ENCODE results near the gene PIK3R2. TPM values are rescaled to one million over a fixed set of nuclear protein-coding genes. Genes with fewer than 3 reads are reported as not detected.

PIK3R2 gene
- total RNA-seq, 1 experiment from 2014 or later = 42.8 TPM

- no peaks in the 10 kb centered on the region for H3K79me1 ChIP-seq (ENCODE audit: insufficient read depth, low read depth, low read length, poor library complexity, severe bottlenecking)
- whole genome bisulfite sequencing (ENCODE audit: extremely low coverage, insufficient read length, low lambda C conversion rate) = no CpG with 5 or more reads among the region's 5 CpGs
Observed at GRCh38 chr19:18179957-18180356, 27.0 kb downstream of the PIK3R2 start.

More at GRCh38 chr19:18179957-18180356, 27.0 kb downstream of the PIK3R2 start:
- Histone ChIP-seq H2AK5ac (ENCODE audit: insufficient read length, low read length) (no peak overlapping the region), H3K27me3 (ENCODE audit: insufficient read depth, low read length) (no peaks in the 10 kb centered on the region), H3K56ac (ENCODE audit: insufficient read length, low read depth, low read length) (no peak overlapping the region), H3K23me2 (ENCODE audit: insufficient read length, low read depth, low read length, poor library complexity, severe bottlenecking) (no peaks in the 10 kb centered on the region), H2BK120ac (ENCODE audit: low read depth, low read length, poor library complexity, severe bottlenecking) (no peak overlapping the region), H3K18ac (ENCODE audit: insufficient read length, low read depth, low read length) (no peak overlapping the region), H3T11ph (ENCODE audit: low read length) (no peak overlapping the region), H4K8ac (replicated peaks; ENCODE audit: insufficient read length, low read depth, low read length) (no peak overlapping the region), H3K4me1 (ENCODE audit: insufficient read depth, low read length) (no peaks in the 10 kb centered on the region; the same call in 1 of the 2 replicates), H3K9ac (ENCODE audit: extremely low read depth, insufficient read length, low read length) (no peak overlapping the region), H4K5ac (ENCODE audit: insufficient read length, low read depth, low read length) (no peak overlapping the region), H2BK20ac (ENCODE audit: low read depth, low read length, poor library complexity, severe bottlenecking) (no peak overlapping the region), H3K27ac (ENCODE audit: insufficient read length, low read depth, low read length) (no peak overlapping the region), H2BK12ac (ENCODE audit: insufficient read length, low read depth, low read length) (no peak overlapping the region), H3K79me2 (ENCODE audit: insufficient read depth, low read length) (no peaks in the 10 kb centered on the region), H3K23ac (ENCODE audit: insufficient read length, low read depth, low read length) (no peak overlapping the region), H2BK15ac (ENCODE audit: low read depth, low read length) (no peak overlapping the region), H3K9me3 (ENCODE audit: control insufficient read depth, low read depth, low read length) (no peaks in the 10 kb centered on the region), H3K4ac (ENCODE audit: low read depth, low read length) (no peak overlapping the region), H3K14ac (ENCODE audit: insufficient read depth, low read length) (no peak overlapping the region), H3K4me2 (ENCODE audit: insufficient read depth, insufficient read length, low read length) (no peak overlapping the region), H4K20me1 (ENCODE audit: control insufficient read depth, insufficient read depth, insufficient read length) (no peaks in the 10 kb centered on the region), H2AFZ (ENCODE audit: low read length) (no peak overlapping the region), H4K91ac (ENCODE audit: insufficient read length, low read depth, low read length) (no peak overlapping the region), H2BK5ac (ENCODE audit: insufficient read length, low read length) (no peak overlapping the region)
- TF ChIP-seq CTCF (conservative IDR thresholded peaks at IDR 0.05) = no peak
- H3K36me3 Mint-ChIP-seq (ENCODE audit: insufficient read depth in 1 of 3, low read depth in 3 of 3) = peaks cover 0 to 14% (median 0%) of the 10 kb centered on the region in 3 experiments; a peak in 2 of 7 replicates
- H3K4me1 Mint-ChIP-seq = no peaks in the 10 kb centered on the region
- no peak overlapping the region for H3K4me3 Mint-ChIP-seq
- H3K9me3 Mint-ChIP-seq = no peaks in the 10 kb centered on the region
- no peak for DNase-seq
- H3K27me3 Mint-ChIP-seq (ENCODE audit: low read depth) = peaks cover 6% of the 10 kb centered on the region
- no peak overlapping the region for H3K27ac Mint-ChIP-seq

Data from H9 (cell line).